HFF-Myc (cell line): Measurements from ENCODE around the gene CASP1.
"Not testable (repeated sequence)": the region's sequence is repeated elsewhere in the genome, so short reads cannot be mapped to it uniquely, and the experiment has no call there.

Source experiments
- DNase-seq: peaks from one replicate; pipeline ENCODE4 v3.0.0-alpha.2; 2011; ENCODE audit warnings: low read depth; ENCODE audit errors: extremely low read depth
- H3K4me3 ChIP-seq: replicated peaks from 2 replicates; pipeline ENCODE4 v1.5.1; 2011; ENCODE audit warnings: low read depth, mild to moderate bottlenecking, control low read depth, low read length
- TF ChIP-seq, protein P1 (sequence below): IDR thresholded peaks from 2 replicates; pipeline ENCODE4 v1.5.1; 2012; ENCODE audit warnings: mild to moderate bottlenecking, low read depth, low read length, control low read depth; ENCODE audit errors: missing control alignments

CASP1 gene

DNA sequence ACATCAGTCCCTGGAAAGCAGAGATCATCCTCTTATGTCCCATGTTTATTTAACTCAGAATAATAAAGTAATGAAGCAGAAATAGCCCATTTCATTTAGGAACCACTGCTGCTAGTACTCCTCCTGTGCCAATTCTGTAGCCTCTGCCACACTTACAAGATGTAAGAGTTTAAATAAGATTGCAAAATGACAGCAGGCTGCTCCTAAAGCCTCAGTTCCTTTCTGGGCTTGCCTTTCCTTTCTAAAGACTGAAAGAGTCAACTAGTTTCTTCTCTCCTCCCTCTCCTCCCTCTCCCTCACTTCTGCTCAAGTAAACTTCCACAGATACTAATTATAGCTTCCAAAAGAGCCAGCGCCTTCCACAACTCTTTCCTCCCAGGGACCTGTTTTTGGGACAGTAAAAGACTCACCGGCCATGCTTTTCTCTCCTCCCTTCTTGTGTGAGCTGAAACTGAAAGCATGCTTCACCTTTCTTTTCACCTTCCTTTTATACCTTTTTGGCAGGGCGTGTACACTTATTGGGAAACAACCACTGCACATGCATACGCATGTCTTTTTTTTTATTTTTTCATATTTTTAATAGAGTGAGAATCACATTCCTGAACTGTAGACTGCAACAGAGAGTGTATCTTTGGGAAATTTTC lies 36.3 kb upstream of the CASP1 start:
- TF ChIP-seq, protein P1, sequence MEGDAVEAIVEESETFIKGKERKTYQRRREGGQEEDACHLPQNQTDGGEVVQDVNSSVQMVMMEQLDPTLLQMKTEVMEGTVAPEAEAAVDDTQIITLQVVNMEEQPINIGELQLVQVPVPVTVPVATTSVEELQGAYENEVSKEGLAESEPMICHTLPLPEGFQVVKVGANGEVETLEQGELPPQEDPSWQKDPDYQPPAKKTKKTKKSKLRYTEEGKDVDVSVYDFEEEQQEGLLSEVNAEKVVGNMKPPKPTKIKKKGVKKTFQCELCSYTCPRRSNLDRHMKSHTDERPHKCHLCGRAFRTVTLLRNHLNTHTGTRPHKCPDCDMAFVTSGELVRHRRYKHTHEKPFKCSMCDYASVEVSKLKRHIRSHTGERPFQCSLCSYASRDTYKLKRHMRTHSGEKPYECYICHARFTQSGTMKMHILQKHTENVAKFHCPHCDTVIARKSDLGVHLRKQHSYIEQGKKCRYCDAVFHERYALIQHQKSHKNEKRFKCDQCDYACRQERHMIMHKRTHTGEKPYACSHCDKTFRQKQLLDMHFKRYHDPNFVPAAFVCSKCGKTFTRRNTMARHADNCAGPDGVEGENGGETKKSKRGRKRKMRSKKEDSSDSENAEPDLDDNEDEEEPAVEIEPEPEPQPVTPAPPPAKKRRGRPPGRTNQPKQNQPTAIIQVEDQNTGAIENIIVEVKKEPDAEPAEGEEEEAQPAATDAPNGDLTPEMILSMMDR: no peak
- H3K4me3 ChIP-seq: no peak overlapping the region
- no peak for DNase-seq

DNA sequence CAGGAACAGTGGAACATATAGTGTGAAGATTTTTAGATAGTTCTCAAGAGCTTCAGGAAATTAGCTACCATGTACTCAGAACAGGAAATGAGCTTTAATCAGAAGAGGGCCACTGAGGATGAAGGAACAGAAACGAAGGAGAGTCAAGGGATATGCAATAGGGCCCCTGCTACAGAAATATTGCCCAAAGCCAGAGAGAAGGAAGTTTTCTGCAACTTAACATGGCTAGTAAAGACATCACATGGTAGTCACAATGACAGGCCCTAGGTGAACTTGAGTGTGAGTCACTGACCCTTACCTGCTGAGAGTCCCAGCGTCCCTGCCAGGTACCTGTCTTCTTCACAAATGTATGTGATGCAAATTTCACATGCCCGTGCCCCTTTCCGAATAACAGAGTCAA lies 35.4 kb upstream of the CASP1 start:
- TF ChIP-seq, protein P1: no peak
- no peak overlapping the region for H3K4me3 ChIP-seq
- no peak for DNase-seq

DNA sequence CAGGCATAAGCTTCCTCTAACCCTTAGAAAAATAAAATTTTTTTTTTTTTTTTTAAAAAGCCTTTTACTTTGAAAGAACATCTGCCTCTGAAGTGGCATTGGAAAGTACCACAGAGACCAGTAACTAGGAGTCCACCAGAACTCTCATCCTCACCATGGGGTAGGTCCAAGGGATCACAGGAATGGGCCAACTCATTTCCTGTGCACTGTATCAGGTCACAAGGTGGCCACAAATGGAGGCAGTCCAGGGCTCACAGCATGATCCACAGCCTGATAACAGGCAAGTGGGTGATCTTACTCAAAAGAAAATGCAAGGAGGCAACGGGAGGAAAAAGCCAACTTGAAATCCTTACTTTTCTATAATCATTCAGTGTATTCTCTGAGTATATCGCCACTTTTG lies 34.8 kb upstream of the CASP1 start:
- DNase-seq: not testable (repeated sequence)

DNA sequence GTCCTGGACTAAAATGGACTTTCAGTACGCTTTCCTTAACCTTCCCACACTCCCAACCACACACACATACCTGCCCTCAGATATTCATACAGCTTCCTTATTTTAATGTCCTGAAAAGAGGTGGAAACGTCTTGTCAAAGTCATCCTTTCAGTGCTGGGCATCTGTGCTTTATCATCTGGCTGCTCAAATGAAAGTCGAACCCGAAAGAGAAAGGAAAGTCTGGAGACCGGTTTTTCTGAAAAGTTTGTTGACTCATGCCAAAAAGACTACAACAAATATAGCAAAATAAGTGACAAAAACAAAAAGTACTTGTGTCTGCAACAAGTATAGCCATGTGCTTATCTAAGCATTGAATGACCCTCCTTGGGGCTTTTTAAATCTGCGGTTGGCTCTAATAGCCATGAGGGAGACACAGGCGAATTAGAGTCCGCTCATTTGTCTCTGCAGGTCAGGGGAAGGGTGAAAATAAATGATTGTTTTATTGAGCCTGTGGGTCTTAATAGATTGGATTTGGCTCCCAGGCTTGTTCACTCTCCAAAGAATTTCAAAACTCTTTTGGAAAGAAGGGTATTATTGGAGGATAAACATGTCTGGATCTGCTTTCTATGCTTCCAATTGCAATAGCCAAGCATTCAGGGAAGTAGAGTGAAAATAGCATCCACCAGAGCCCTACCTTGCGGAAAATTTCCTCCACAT lies 28.4 kb upstream of the CASP1 start:
- not testable (repeated sequence) for DNase-seq, H3K4me3 ChIP-seq

More for the DNA sequence above, 34.8 kb upstream of the CASP1 start:
- H3K4me3 ChIP-seq: not testable (repeated sequence)

DNA sequence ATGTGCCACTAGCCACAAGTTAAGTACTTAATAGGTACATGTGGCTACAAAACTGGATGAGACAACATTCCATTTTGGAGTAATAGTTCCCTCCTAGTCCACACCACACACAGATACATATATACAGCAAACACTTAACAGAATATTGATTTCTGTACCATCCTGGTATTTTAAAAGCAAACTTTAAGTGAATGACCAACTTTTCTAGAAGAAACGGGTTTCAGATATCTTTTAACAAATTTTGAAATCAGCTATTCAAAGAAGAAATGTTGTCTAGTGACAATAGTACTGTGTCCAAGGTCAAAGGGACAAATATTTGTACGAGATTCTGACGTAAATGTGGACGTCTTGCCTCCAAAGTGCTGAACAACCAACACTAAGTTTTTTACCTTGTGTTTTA lies 22.5 kb upstream of the CASP1 start:
- DNase-seq: no peak
- TF ChIP-seq, protein P1: no peak
- H3K4me3 ChIP-seq: no peak overlapping the region

DNA sequence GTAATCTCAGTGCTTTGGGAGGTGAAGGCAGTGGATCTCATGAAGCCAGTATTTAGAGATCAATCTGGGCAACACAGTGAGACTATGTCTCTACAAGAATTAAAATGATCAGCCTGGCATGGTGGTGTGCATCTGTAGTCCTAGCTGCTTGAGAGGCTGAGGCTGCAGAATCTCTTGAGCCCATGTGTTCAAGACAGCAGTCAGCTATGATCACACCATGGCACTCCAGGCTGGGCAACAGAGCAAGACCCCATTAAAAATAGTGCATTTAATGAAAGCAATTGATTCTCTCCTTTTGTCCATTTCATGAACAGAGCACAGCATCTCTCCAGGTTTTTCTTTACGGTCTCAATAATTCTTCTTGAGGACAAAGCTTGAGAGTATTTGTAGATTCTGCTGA lies 21.5 kb upstream of the CASP1 start:
- no peak overlapping the region for H3K4me3 ChIP-seq
- no peak for DNase-seq
- TF ChIP-seq, protein P1: no peak

DNA sequence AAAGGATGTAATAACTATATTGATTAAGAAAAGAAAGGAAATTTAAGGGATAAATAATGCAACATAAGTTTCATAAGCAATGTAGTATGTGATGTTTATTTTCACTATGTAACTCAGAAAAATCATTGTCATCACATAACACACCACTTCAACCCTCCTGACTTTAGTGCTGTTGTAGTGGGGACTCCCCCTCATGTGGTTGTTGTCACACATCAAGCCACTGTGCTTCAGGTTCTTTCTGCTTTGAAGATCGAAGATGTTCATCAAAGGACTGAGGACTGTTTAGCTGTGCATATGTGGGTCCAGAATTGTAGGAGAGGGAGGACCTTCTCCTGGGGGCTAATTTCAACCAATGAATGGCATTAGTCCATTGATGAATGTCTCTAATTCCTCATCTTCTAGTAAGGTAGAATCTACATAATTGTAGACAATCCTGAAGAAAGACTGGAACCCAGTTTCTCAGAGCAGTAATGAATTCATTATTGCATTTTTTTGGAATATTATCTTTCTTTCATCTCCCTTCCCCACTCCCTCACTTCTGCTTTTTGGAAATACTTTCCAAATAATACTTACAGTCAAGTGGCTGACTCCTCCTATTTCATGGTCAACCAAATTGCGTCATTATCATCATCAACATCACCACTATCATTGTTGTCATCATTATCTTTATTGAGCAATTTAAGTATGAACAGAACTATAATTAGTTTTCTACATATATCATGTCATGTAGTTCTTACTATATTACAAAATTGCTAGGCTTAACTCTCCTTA lies 20.0 kb upstream of the CASP1 start:
- DNase-seq: no peak
- TF ChIP-seq, protein P1: no peak
- H3K4me3 ChIP-seq: no peak overlapping the region
